WTC11 (cell line): ENCODE results near the gene BNC2. TPM values are rescaled to one million over a fixed set of nuclear protein-coding genes. Genes with fewer than 3 reads are reported as not detected.

Source experiments
- ATAC-seq: fragments of 200-7000 bp; cut with Tn5 transposase; 2 replicates; pipeline ENCODE4 v1.10.0; 2021; ENCODE audit warnings: mild to moderate bottlenecking, moderate library complexity
- CTCF ChIA-PET: fragments of 300-600 bp; sonication (Branson Sonifier 250); formaldehyde crosslinking; loops from one replicate; lab custom pipeline; 2021; ENCODE audit warnings: antibody characterized with exemption; lab: Charles Lee
- POLR2A ChIA-PET: fragments of 350-600 bp; sonication (Branson Sonifier 250); formaldehyde crosslinking; loops from one replicate; lab custom pipeline; 2021; ENCODE audit warnings: antibody characterized with exemption; lab: Charles Lee
- DNase-seq: peaks from one replicate; pipeline ENCODE4 v3.0.0; 2021; ENCODE audit warnings: low spot score
- H3K27ac Mint-ChIP-seq: 2 replicates; pipeline ENCODE4 v1.8.0; 2021; ENCODE audit warnings: mixed read lengths
- H3K27me3 Mint-ChIP-seq: 2 replicates; pipeline ENCODE4 v1.8.0; 2021; ENCODE audit warnings: low read depth, mild to moderate bottlenecking, moderate library complexity, mixed read lengths
- H3K36me3 Mint-ChIP-seq: 2 replicates; pipeline ENCODE4 v1.8.0; 2021; ENCODE audit warnings: mixed read lengths
- H3K4me1 Mint-ChIP-seq: 2 replicates; pipeline ENCODE4 v1.8.0; 2022; ENCODE audit warnings: mixed read lengths
- H3K4me3 Mint-ChIP-seq: 2 replicates; pipeline ENCODE4 v1.8.0; 2021; ENCODE audit warnings: mild to moderate bottlenecking, moderate library complexity, mixed read lengths
- H3K9me3 Mint-ChIP-seq: 2 replicates; pipeline ENCODE4 v1.8.0; 2021; ENCODE audit warnings: mixed read lengths
- ATF1 ChIP-seq: sonication (generic); formaldehyde crosslinking; IDR thresholded peaks from 2 replicates; pipeline ENCODE4 v1.8.1; 2023; ENCODE audit warnings: mild to moderate bottlenecking, moderate library complexity, missing genetic modification reagents
- ATF6 ChIP-seq: sonication (generic); formaldehyde crosslinking; IDR thresholded peaks from 2 replicates; pipeline ENCODE4 v1.8.1; 2023; ENCODE audit warnings: mild to moderate bottlenecking, missing genetic modification reagents
- CREB1 ChIP-seq: sonication (generic); formaldehyde crosslinking; IDR thresholded peaks from 2 replicates; pipeline ENCODE4 v1.8.0; 2023; ENCODE audit warnings: mild to moderate bottlenecking, missing genetic modification reagents
- CREM ChIP-seq: sonication (generic); formaldehyde crosslinking; IDR thresholded peaks from 2 replicates; pipeline ENCODE4 v1.8.1; 2022; ENCODE audit warnings: mild to moderate bottlenecking, missing genetic modification reagents, moderate library complexity
- E2F1 ChIP-seq: sonication (generic); formaldehyde crosslinking; IDR thresholded peaks from 2 replicates; pipeline ENCODE4 v1.8.0; 2022; ENCODE audit warnings: mild to moderate bottlenecking, missing genetic modification reagents
- FOXK1 ChIP-seq: sonication (generic); formaldehyde crosslinking; IDR thresholded peaks from 2 replicates; pipeline ENCODE4 v1.8.0; 2022; ENCODE audit warnings: mild to moderate bottlenecking, moderate library complexity, missing genetic modification reagents
- FOXP4 ChIP-seq: sonication (generic); formaldehyde crosslinking; IDR thresholded peaks from 2 replicates; pipeline ENCODE4 v1.8.0; 2022; ENCODE audit warnings: mild to moderate bottlenecking, missing genetic modification reagents
- GRHL2 ChIP-seq: fragments of 250-450 bp; sonication (Bioruptor Pico); IDR thresholded peaks from 2 replicates; pipeline ENCODE4 v1.8.0; 2022; ENCODE audit warnings: mild to moderate bottlenecking, moderate library complexity; ENCODE audit not compliant: insufficient replicate concordance, severe bottlenecking
- JUN ChIP-seq: sonication (generic); formaldehyde crosslinking; IDR thresholded peaks from 2 replicates; pipeline ENCODE4 v1.8.0; 2023; ENCODE audit warnings: mild to moderate bottlenecking, missing genetic modification reagents
- MYBL2 ChIP-seq: sonication (generic); formaldehyde crosslinking; IDR thresholded peaks from 2 replicates; pipeline ENCODE4 v1.8.1; 2023; ENCODE audit warnings: mild to moderate bottlenecking, moderate library complexity, missing genetic modification reagents
- NFATC4 ChIP-seq: fragments of 250-450 bp; sonication (Bioruptor Pico); IDR thresholded peaks from 2 replicates; pipeline ENCODE4 v1.9.0; 2021; ENCODE audit warnings: mild to moderate bottlenecking
- NFYB ChIP-seq: sonication (generic); formaldehyde crosslinking; conservative IDR thresholded peaks from 2 replicates; pipeline ENCODE4 v1.8.0; 2022; ENCODE audit warnings: low read depth, missing genetic modification reagents
- ZNF138 ChIP-seq: sonication (generic); formaldehyde crosslinking; conservative IDR thresholded peaks from 2 replicates; pipeline ENCODE4 v1.8.1; 2022; ENCODE audit warnings: mild to moderate bottlenecking, moderate library complexity, missing genetic modification reagents
- ZNF219 ChIP-seq: sonication (generic); formaldehyde crosslinking; IDR thresholded peaks from 2 replicates; pipeline ENCODE4 v1.8.0; 2023; ENCODE audit warnings: missing genetic modification reagents, mild to moderate bottlenecking, borderline replicate concordance
- ZNF425 ChIP-seq: fragments of 250-450 bp; sonication (Bioruptor Pico); conservative IDR thresholded peaks from 2 replicates; pipeline ENCODE4 v1.9.0; 2021; ENCODE audit warnings: mild to moderate bottlenecking
- total RNA-seq: library from RNA; stranded (reverse); gene quantifications from 3 replicates; pipeline ENCODE4 v1.2.3, GENCODE V29; 2021
- TF ChIP-seq, protein P1 (sequence below): sonication (generic); formaldehyde crosslinking; IDR thresholded peaks from 2 replicates; pipeline ENCODE4 v1.8.0; 2022; ENCODE audit warnings: mild to moderate bottlenecking, missing genetic modification reagents
- TF ChIP-seq, protein P2 (sequence below): fragments of 200-600 bp; IDR thresholded peaks from 2 replicates; pipeline ENCODE4 v1.8.0; 2022; ENCODE audit warnings: antibody characterized with exemption
- TF ChIP-seq, protein P3 (sequence below): sonication (generic); formaldehyde crosslinking; IDR thresholded peaks from 2 replicates; pipeline ENCODE4 v1.8.1; 2023; ENCODE audit warnings: mild to moderate bottlenecking, moderate library complexity, missing genetic modification reagents
- TF ChIP-seq, protein P4 (sequence below): sonication (generic); formaldehyde crosslinking; conservative IDR thresholded peaks from 2 replicates; pipeline ENCODE4 v1.8.1; 2022; ENCODE audit warnings: mild to moderate bottlenecking, missing genetic modification reagents

Gene BNC2
- total RNA-seq, 1 experiment from 2014 or later = 33.3 TPM

DNA sequence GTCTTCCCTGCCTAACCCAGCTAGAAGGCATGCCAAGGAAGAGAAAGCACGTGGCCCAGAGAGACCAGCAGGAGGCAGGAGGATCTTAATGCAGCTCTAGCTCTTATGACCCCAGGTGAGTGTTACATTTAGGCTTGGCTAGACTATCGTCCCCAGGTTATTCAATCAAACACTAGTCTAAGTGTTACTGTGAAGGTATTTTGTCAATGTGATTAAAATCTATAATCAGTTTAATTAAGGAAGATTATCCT lies 483.7 kb downstream of the BNC2 start (continued):
- no peak for TF ChIP-seq NFATC4 (CRISPR knock-in tag)
- no peak for TF ChIP-seq E2F1 (CRISPR knock-in tag)
- TF ChIP-seq, protein P1, sequence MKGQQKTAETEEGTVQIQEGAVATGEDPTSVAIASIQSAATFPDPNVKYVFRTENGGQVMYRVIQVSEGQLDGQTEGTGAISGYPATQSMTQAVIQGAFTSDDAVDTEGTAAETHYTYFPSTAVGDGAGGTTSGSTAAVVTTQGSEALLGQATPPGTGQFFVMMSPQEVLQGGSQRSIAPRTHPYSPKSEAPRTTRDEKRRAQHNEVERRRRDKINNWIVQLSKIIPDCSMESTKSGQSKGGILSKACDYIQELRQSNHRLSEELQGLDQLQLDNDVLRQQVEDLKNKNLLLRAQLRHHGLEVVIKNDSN = no peak
- no peak for TF ChIP-seq GRHL2 (CRISPR knock-in tag)
- TF ChIP-seq MYBL2 = no peak
- TF ChIP-seq NFYB (CRISPR knock-in tag) = no peak
- TF ChIP-seq ZNF425 (CRISPR knock-in tag) = no peak
- no peak for TF ChIP-seq JUN (CRISPR knock-in tag)
- TF ChIP-seq ZNF138 (CRISPR knock-in tag) = no peak
- TF ChIP-seq ATF1 (CRISPR knock-in tag) = no peak

GRCh38 chr9:16386007-16386826 lies 484.3 kb downstream of the BNC2 start:
- DNase-seq (no peak), ATAC-seq (no peak)
- CTCF ChIA-PET = no interaction called here
- H3K4me3 Mint-ChIP-seq = no peak overlapping the region
- H3K36me3 Mint-ChIP-seq = no peaks in the 10 kb centered on the region; the same call in 1 of the 2 replicates
- TF ChIP-seq ZNF219 (CRISPR knock-in tag) (no peak), CREB1 (no peak), ATF6 (no peak), FOXP4 (CRISPR knock-in tag) (no peak), CREM (CRISPR knock-in tag) (no peak), FOXK1 (CRISPR knock-in tag) (no peak)
- TF ChIP-seq, protein P2, sequence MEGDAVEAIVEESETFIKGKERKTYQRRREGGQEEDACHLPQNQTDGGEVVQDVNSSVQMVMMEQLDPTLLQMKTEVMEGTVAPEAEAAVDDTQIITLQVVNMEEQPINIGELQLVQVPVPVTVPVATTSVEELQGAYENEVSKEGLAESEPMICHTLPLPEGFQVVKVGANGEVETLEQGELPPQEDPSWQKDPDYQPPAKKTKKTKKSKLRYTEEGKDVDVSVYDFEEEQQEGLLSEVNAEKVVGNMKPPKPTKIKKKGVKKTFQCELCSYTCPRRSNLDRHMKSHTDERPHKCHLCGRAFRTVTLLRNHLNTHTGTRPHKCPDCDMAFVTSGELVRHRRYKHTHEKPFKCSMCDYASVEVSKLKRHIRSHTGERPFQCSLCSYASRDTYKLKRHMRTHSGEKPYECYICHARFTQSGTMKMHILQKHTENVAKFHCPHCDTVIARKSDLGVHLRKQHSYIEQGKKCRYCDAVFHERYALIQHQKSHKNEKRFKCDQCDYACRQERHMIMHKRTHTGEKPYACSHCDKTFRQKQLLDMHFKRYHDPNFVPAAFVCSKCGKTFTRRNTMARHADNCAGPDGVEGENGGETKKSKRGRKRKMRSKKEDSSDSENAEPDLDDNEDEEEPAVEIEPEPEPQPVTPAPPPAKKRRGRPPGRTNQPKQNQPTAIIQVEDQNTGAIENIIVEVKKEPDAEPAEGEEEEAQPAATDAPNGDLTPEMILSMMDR = no peak
- TF ChIP-seq, protein P1 = no peak
- TF ChIP-seq, protein P3, sequence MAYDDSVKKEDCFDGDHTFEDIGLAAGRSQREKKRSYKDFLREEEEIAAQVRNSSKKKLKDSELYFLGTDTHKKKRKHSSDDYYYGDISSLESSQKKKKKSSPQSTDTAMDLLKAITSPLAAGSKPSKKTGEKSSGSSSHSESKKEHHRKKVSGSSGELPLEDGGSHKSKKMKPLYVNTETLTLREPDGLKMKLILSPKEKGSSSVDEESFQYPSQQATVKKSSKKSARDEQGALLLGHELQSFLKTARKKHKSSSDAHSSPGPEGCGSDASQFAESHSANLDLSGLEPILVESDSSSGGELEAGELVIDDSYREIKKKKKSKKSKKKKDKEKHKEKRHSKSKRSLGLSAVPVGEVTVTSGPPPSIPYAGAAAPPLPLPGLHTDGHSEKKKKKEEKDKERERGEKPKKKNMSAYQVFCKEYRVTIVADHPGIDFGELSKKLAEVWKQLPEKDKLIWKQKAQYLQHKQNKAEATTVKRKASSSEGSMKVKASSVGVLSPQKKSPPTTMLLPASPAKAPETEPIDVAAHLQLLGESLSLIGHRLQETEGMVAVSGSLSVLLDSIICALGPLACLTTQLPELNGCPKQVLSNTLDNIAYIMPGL (CRISPR knock-in tag) = no peak
- TF ChIP-seq, protein P4, sequence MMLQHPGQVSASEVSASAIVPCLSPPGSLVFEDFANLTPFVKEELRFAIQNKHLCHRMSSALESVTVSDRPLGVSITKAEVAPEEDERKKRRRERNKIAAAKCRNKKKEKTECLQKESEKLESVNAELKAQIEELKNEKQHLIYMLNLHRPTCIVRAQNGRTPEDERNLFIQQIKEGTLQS (CRISPR knock-in tag) = no peak
- POLR2A ChIA-PET = no interaction called here
- no peak overlapping the region for H3K27ac Mint-ChIP-seq
- peaks cover 25% of the 10 kb centered on the region for H3K9me3 Mint-ChIP-seq
- peaks cover 4% of the 10 kb centered on the region; the same call in 1 of the 2 replicates for H3K4me1 Mint-ChIP-seq
- no peaks in the 10 kb centered on the region; the same call in 1 of the 2 replicates for H3K27me3 Mint-ChIP-seq
